C4-2B (cell line): ENCODE data around the gene CDYL.
A peak's percentile ranks its signal among the peaks of the same experiment; 100 is the strongest.

ENCODE experiments used
- H3K27ac ChIP-seq: fragments of 450-650 bp; 2 replicates; pipeline ENCODE4 v1.5.1; 2017
- CTCF ChIP-seq: fragments of 450-650 bp; conservative IDR thresholded peaks from 2 replicates; pipeline ENCODE4 v1.5.1; 2017; ENCODE audit warnings: mild to moderate bottlenecking
- ZFX ChIP-seq: fragments of 450-650 bp; IDR thresholded peaks from 2 replicates; pipeline ENCODE4 v1.6.1; 2017

Gene CDYL

DNA sequence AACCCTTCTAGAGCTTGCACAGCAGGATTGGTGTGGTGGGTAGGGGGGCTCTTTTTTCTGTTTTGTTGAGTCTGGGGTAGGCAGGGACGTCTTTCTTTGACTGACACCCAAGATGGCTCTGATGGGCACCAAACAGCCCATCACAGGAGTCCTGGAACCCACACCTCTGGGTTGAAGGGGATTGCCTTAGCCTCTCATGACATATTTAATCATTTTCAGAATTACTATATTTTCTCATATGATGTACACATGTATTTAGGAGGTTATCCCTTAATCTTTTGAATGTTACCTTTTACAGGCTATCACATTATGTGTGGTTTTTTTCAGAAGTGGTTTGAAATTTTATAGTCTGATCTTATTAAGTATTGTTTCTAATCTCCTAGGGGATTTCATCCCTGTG, 163.0 kb downstream of the CDYL start:
- no peak overlapping the region for H3K27ac ChIP-seq
- TF ChIP-seq ZFX = no peak
- no peak for TF ChIP-seq CTCF

DNA sequence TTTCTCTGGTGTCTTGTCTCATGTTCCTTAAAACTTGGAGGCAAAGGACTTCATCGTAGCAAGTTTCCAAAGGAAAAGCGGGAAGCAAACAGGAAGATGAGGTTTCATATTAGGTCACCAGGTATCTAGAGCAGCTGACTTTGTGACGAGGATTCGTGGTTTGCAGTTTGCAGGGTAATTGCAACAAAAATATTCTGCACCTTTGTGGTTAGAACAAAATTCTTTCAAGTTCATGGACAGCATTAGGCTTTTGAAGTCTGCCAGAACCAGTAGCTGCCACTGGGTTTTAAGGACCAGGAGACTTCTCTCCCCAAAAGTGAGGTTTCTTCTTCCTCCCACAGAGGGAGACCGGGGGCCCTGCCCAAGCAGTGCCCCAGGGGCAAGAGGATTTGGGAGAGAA, 164.2 kb downstream of the CDYL start:
- TF ChIP-seq CTCF (no peak), ZFX (no peak)

GRCh38 chr6:4941782-4942672, 165.8 kb downstream of the CDYL start:
- H3K27ac ChIP-seq = peak overlapping the region; percentile 36
- TF ChIP-seq CTCF (no peak), ZFX (no peak)

More for the DNA sequence above, 164.2 kb downstream of the CDYL start:
- no peak overlapping the region for H3K27ac ChIP-seq

GRCh38 chr6:4942673-4943009, 166.4 kb downstream of the CDYL start:
- H3K27ac ChIP-seq = peak overlapping the region; percentile 36
- no peak for TF ChIP-seq ZFX
- no peak for TF ChIP-seq CTCF

GRCh38 chr6:4943716-4944115, 167.5 kb downstream of the CDYL start:
- no peak for TF ChIP-seq CTCF
- no peak for TF ChIP-seq ZFX
- no peak overlapping the region for H3K27ac ChIP-seq

GRCh38 chr6:4944325-4944724, 168.1 kb downstream of the CDYL start:
- TF ChIP-seq CTCF = no peak
- no peak for TF ChIP-seq ZFX
- H3K27ac ChIP-seq = no peak overlapping the region

DNA sequence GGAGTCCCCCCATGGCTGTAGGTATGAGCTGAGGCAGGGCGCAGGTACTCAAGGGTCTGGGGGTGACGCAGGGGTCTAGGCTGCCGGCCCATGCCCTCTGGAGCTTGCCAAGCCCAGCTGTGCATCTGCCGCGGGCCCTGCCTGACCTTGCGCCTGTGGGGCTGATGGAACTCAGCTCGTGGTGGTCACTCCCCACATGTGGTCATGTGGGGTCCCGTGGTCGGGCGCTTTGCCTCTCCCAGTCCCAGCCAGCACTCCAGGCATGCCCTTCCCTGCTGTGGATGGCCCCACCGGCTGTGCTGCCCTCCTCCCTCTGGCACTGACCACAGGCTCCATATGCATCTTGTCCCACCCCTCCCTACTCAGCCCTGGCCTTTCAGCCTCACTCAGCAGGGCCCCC, 170.3 kb downstream of the CDYL start:
- H3K27ac ChIP-seq = no peak overlapping the region
- no peak for TF ChIP-seq ZFX
- no peak for TF ChIP-seq CTCF
